Loucy (cell line): ENCODE data around the gene RAET1E.
"Not testable (repeated sequence)": the region's sequence is repeated elsewhere in the genome, so short reads cannot be mapped to it uniquely, and the experiment has no call there.

Experiments
- H2AFZ ChIP-seq: fragments of 200-600 bp; sonication (generic); 2 replicates; pipeline ENCODE4 v1.6.0; 2016; ENCODE audit warnings: antibody characterized with exemption, mild to moderate bottlenecking, low read length, moderate library complexity
- H3F3A ChIP-seq: fragments of 200-600 bp; 2 replicates; pipeline ENCODE4 v1.6.0; 2016; ENCODE audit warnings: antibody characterized with exemption, low read depth, mild to moderate bottlenecking
- H3K27me3 ChIP-seq: fragments of 200-600 bp; sonication (generic); 2 replicates; pipeline ENCODE4 v1.6.1; 2014; ENCODE audit warnings: low read length, mild to moderate bottlenecking; ENCODE audit not compliant: insufficient read depth, poor library complexity, severe bottlenecking
- H3K36me3 ChIP-seq: fragments of 200-600 bp; sonication (generic); 2 replicates; pipeline ENCODE4 v1.6.1; 2016; ENCODE audit warnings: low read length; ENCODE audit not compliant: insufficient read depth
- H3K4me1 ChIP-seq: fragments of 200-600 bp; sonication (generic); 2 replicates; pipeline ENCODE4 v1.5.1; 2014; ENCODE audit warnings: low read length, mild to moderate bottlenecking; ENCODE audit not compliant: insufficient read depth, poor library complexity, severe bottlenecking
- H3K4me2 ChIP-seq: fragments of 200-600 bp; sonication (generic); 2 replicates; pipeline ENCODE4 v1.6.0; 2014; ENCODE audit warnings: antibody characterized with exemption, low read length, low read depth, mild to moderate bottlenecking; ENCODE audit not compliant: poor library complexity, severe bottlenecking
- H3K4me3 ChIP-seq: fragments of 200-600 bp; sonication (generic); 2 replicates; pipeline ENCODE4 v1.5.1; 2014; ENCODE audit warnings: low read length, mild to moderate bottlenecking, mixed read lengths; ENCODE audit not compliant: poor library complexity, severe bottlenecking
- H3K79me2 ChIP-seq: fragments of 200-600 bp; sonication (generic); 2 replicates; pipeline ENCODE4 v1.6.1; 2014; ENCODE audit warnings: low read length; ENCODE audit not compliant: insufficient read depth
- H3K9ac ChIP-seq: fragments of 200-600 bp; sonication (generic); 2 replicates; pipeline ENCODE4 v1.6.0; 2014; ENCODE audit warnings: mild to moderate bottlenecking, low read depth, low read length, moderate library complexity; ENCODE audit not compliant: poor library complexity, severe bottlenecking
- H3K9me2 ChIP-seq: fragments of 200-600 bp; sonication (generic); replicated peaks from 2 replicates; pipeline ENCODE4 v1.6.1; 2016; ENCODE audit warnings: low read depth, low read length, mixed read lengths
- H3K9me3 ChIP-seq: fragments of 200-600 bp; sonication (generic); 2 replicates; pipeline ENCODE4 v1.6.1; 2014; ENCODE audit warnings: mild to moderate bottlenecking, antibody characterized with exemption, low read length, low read depth; ENCODE audit not compliant: insufficient read depth
- H4K20me1 ChIP-seq: fragments of 200-600 bp; sonication (generic); 2 replicates; pipeline ENCODE4 v1.6.0; 2014; ENCODE audit warnings: antibody characterized with exemption, low read length, mild to moderate bottlenecking; ENCODE audit not compliant: insufficient read depth, poor library complexity, severe bottlenecking
- CTCF ChIP-seq: fragments of 200-600 bp; sonication (generic); conservative IDR thresholded peaks from 2 replicates; pipeline ENCODE4 v1.5.1; 2014; ENCODE audit warnings: mild to moderate bottlenecking, antibody characterized with exemption, low read length
- EZH2phosphoT487 ChIP-seq: fragments of 200-600 bp; IDR thresholded peaks from 2 replicates; pipeline ENCODE4 v1.6.1; 2018; ENCODE audit warnings: antibody characterized with exemption, mild to moderate bottlenecking, moderate library complexity, borderline replicate concordance

RAET1E gene

DNA sequence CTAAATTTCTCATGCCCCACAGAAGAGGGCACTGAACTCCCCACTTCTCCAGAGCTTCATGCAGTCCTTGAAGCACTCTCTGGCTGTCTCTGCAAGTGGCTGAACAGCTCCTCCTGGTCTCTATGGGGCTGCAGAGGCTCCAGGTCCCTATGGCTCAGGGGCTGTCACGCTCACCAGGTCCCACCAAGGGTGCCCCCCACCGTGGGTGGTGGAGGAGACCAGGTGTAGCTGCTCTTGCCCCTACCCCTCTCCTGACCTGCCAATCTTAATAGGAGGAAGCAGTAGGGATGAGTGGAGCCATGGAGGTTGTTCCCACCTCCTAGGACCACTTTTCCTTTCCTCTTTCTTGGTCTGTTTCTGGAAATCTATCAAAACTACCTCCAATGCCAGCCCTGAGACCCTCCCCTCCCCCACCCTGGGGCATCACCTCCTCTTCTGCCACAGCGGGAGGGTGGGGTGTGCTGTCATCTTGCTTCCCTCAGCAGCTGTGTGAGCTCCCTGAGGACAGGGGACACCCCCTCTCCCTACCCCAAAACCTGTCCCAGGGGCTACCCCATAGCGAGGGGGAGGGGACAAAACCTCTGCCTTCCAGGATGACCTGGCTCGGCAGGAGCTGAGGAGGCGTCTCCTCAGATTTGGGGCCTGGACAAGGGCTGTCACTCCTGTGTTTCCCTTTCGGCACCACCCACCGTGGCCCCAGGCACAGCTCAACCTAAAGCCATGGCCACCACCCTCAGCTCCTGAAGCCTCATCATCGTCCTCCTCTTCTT lies 12.0 kb upstream of the RAET1E start:
- TF ChIP-seq EZH2phosphoT487 (no peak), CTCF (no peak)
- no peak overlapping the region for H3K9ac ChIP-seq

DNA sequence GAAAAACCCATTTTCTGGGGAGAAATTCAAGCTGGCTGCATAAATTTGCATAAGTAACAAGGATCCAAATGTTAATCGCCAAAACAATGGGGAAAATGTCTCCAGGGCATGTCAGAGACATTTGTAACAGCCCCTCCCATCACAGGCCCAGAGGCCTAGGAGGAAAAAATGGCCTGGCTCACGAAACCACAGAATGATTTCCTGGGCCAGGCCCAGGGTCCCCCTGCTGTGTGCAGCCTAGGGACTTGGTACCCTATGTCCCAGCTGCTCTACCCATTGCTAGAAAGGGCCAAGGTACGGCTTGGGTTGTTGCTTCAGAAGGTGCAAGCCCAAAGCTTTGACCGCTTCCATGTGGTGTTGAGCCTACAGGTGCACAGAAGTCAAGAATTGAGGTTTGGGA lies 10.6 kb upstream of the RAET1E start:
- H3K9me2 ChIP-seq, H2AFZ ChIP-seq, H4K20me1 ChIP-seq, H3K27me3 ChIP-seq, H3K79me2 ChIP-seq, H3F3A ChIP-seq, H3K4me2 ChIP-seq, H3K36me3 ChIP-seq, H3K9me3 ChIP-seq, H3K4me3 ChIP-seq, H3K4me1 ChIP-seq, H3K9ac ChIP-seq: not testable (repeated sequence)

More for the DNA sequence above, 12.0 kb upstream of the RAET1E start:
- H4K20me1 ChIP-seq = no peaks in the 10 kb centered on the region
- H3K9me3 ChIP-seq = peaks cover 9% of the 10 kb centered on the region; the same call in 1 of the 2 replicates
- H3K4me2 ChIP-seq = no peak overlapping the region
- no peaks in the 10 kb centered on the region for H3K27me3 ChIP-seq
- no peak overlapping the region for H2AFZ ChIP-seq
- H3K4me1 ChIP-seq = no peaks in the 10 kb centered on the region
- no peak overlapping the region for H3K4me3 ChIP-seq
- H3K9me2 ChIP-seq = no peaks in the 10 kb centered on the region
- no peaks in the 10 kb centered on the region for H3K36me3 ChIP-seq
- no peaks in the 10 kb centered on the region for H3F3A ChIP-seq
- H3K79me2 ChIP-seq = no peaks in the 10 kb centered on the region

DNA sequence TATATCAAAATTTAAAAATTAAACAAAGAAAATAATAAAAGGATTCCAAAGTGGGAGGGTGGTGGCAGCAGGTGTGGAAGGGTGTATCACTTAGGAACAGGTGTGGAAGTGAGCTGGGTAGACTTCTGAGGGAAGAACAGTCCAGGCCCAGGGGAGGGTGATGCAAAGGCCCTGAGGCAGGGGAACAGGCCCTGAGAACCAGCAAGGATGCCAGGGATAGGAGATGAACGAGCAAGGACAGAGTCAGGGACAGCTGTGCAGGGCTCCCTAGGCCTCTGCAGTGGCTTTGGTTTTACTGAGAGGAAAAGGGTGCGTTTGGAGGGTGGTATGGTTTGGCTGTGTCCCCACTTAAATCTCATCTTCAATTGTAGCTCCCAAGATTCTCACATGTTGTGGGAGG lies 9.4 kb upstream of the RAET1E start:
- H3K36me3 ChIP-seq = no peaks in the 10 kb centered on the region
- peaks cover 9% of the 10 kb centered on the region; the same call in 1 of the 2 replicates for H3K9me3 ChIP-seq
- H3K27me3 ChIP-seq = no peaks in the 10 kb centered on the region
- H3K9ac ChIP-seq = no peak overlapping the region
- no peak overlapping the region for H3K4me2 ChIP-seq
- TF ChIP-seq EZH2phosphoT487 = no peak
- TF ChIP-seq CTCF = no peak
- no peak overlapping the region for H3K4me3 ChIP-seq
- no peaks in the 10 kb centered on the region for H3K9me2 ChIP-seq
- no peaks in the 10 kb centered on the region for H3K4me1 ChIP-seq
- no peaks in the 10 kb centered on the region for H3K79me2 ChIP-seq
- no peak overlapping the region for H2AFZ ChIP-seq
- H4K20me1 ChIP-seq = no peaks in the 10 kb centered on the region
- H3F3A ChIP-seq = no peaks in the 10 kb centered on the region

DNA sequence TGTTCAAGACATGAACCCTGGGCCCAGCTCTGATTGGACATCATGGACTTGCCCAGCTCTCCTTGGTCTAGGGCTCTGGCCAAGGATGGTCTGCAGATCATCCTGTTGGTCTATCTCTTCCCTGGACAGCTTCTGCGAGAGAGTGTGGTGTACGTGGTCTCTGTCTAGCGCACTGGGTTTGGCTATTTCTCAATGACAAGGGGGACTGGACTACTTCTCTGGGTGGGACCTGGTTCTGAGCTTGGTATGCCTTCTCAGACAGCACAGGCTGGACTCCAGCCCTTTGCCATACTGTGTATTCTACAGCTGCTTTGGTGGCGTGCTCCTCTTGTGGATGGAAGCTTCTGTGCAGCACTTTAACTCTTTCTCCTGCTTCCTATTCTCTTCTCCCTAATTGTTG lies 8.5 kb upstream of the RAET1E start:
- Histone ChIP-seq H3K79me2 (no peaks in the 10 kb centered on the region), H3K4me1 (no peaks in the 10 kb centered on the region), H3K36me3 (no peaks in the 10 kb centered on the region), H3K4me3 (no peak overlapping the region), H3K9me2 (no peaks in the 10 kb centered on the region), H3F3A (no peaks in the 10 kb centered on the region), H3K9ac (no peak overlapping the region), H3K4me2 (no peak overlapping the region), H4K20me1 (no peaks in the 10 kb centered on the region), H3K9me3 (peaks cover 9% of the 10 kb centered on the region; the same call in 1 of the 2 replicates), H2AFZ (no peak overlapping the region), H3K27me3 (no peaks in the 10 kb centered on the region)
- TF ChIP-seq EZH2phosphoT487 (no peak), CTCF (no peak)
